Breast epithelium (tissue), 4 donors: ENCODE results near the gene AGAP1. TPM values are rescaled to one million over a fixed set of nuclear protein-coding genes. Genes with fewer than 3 reads are reported as not detected.

Experiments
- DNase-seq, 2 donors: peaks; one replicate each; pipeline ENCODE4 v3.0.0-alpha.2; 2019; ENCODE audit warnings: low spot score in 2 of 2
- H3K27ac ChIP-seq, 2 donors: fragments of 200-600 bp; sonication (generic) in 1 of 2; one replicate each; pipeline ENCODE4 v1.5.1; 2016 to 2019; ENCODE audit warnings: mild to moderate bottlenecking in 1 of 2
- H3K27me3 ChIP-seq, 2 donors: fragments of 200-600 bp; sonication (generic) in 1 of 2; one replicate each; pipeline versions ENCODE4 v1.5.1 to v1.6.0; 2017 to 2019; ENCODE audit warnings: control low read depth in 1 of 2, mild to moderate bottlenecking in 1 of 2
- H3K36me3 ChIP-seq: fragments of 200-600 bp; one replicate; pipeline ENCODE4 v1.5.1; 2019
- H3K4me1 ChIP-seq, 2 donors: fragments of 200-600 bp; sonication (generic); one replicate each; pipeline ENCODE4 v1.5.1; 2016 to 2019; ENCODE audit warnings: control low read depth in 1 of 2
- H3K4me3 ChIP-seq, 3 donors: fragments of 200-600 bp; sonication (generic); 1 replicate in 2 of 3; 2 replicates in 1 of 3; pipeline ENCODE4 v1.5.1; 2016 to 2019; ENCODE audit warnings: mild to moderate bottlenecking in 3 of 3, moderate library complexity in 2 of 3
- H3K9me3 ChIP-seq, 2 donors: fragments of 200-600 bp; sonication (generic) in 1 of 2; one replicate each; pipeline ENCODE4 v1.5.1; 2016 to 2019; ENCODE audit warnings: control low read depth in 1 of 2
- POLR2A ChIP-seq: fragments of 450-650 bp; IDR thresholded peaks from one replicate; pipeline ENCODE4 v1.6.1; 2016; ENCODE audit warnings: antibody characterized with exemption, mild to moderate bottlenecking, moderate library complexity
- POLR2AphosphoS5 ChIP-seq, 3 donors: sonication (generic); formaldehyde crosslinking; IDR thresholded peaks; one replicate each; pipeline ENCODE4 v1.6.1; 2017; ENCODE audit warnings: antibody characterized with exemption in 3 of 3
- intact Hi-C: fragments of 100-400 bp; cut with DNase I; formaldehyde crosslinking; loops from one replicate; pipeline ENCODE4 v1.15.1; 2023; ENCODE audit warnings: low total_unique reads
- total RNA-seq, 3 donors: library from RNA; depleted of rRNA; stranded (reverse); fragments of >200 nt; gene quantifications; one replicate each; pipeline ENCODE4 v1.1.0, GENCODE V29; 2016
- TF ChIP-seq, protein P1 (sequence below), 3 donors: fragments of 450-650 bp; IDR thresholded peaks; one replicate each; pipeline ENCODE4 v1.5.1; 2016 to 2017; ENCODE audit warnings: antibody characterized with exemption in 3 of 3, mild to moderate bottlenecking in 3 of 3, moderate library complexity in 3 of 3

Gene AGAP1
- total RNA-seq, 3 donors from 2014 or later, result 19.7 to 27.1 (median 25.9) TPM

DNA sequence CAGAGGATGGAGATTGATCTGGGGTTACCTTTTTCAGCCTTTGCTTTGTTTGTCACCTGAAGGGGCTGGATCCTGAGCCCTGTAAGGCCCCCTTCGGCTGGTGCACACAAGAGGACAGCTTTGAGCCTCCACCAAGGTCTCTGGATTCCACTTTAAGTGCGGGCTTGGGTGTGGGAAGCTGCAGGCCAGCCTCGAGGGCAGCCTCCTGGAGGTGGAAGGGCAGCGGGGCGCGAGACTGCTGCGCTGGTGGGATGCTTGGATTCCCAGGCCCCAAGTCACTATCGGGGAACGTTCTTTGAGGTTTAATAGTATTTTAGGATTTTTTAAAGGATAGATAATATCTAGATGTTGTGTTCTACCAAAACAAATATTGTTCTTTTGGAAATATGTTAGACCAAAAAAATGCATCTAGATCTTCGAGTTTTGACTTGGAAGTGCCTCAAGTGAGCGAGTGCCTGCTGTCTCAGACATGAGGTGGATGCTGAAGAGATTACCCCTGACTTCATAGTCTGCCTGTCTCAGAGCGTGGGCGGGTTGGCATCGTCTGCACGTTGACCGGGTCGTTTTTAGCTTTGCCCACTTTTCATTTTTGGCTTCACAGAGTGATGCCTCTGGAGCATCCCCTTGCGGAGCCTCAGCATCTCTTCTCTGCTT is 113.8 kb downstream of the AGAP1 start:
- DNase-seq, result no peak
- Histone ChIP-seq H3K4me3 (no peak overlapping the region), H3K9me3 (no peaks in the 10 kb centered on the region), H3K36me3 (no peaks in the 10 kb centered on the region), H3K27ac (no peak overlapping the region), H3K4me1 (no peaks in the 10 kb centered on the region), H3K27me3 (no peaks in the 10 kb centered on the region)
- TF ChIP-seq POLR2A, result no peak
- no peak for TF ChIP-seq POLR2AphosphoS5 (IDR thresholded peaks at IDR 0.05)
- intact Hi-C loops, result no loop called here

- Histone ChIP-seq H3K4me3 (no peak overlapping the region), H3K27ac (no peak overlapping the region), H3K36me3 (no peaks in the 10 kb centered on the region), H3K27me3 (no peaks in the 10 kb centered on the region), H3K9me3 (no peaks in the 10 kb centered on the region), H3K4me1 (no peaks in the 10 kb centered on the region)
- TF ChIP-seq, protein P1, sequence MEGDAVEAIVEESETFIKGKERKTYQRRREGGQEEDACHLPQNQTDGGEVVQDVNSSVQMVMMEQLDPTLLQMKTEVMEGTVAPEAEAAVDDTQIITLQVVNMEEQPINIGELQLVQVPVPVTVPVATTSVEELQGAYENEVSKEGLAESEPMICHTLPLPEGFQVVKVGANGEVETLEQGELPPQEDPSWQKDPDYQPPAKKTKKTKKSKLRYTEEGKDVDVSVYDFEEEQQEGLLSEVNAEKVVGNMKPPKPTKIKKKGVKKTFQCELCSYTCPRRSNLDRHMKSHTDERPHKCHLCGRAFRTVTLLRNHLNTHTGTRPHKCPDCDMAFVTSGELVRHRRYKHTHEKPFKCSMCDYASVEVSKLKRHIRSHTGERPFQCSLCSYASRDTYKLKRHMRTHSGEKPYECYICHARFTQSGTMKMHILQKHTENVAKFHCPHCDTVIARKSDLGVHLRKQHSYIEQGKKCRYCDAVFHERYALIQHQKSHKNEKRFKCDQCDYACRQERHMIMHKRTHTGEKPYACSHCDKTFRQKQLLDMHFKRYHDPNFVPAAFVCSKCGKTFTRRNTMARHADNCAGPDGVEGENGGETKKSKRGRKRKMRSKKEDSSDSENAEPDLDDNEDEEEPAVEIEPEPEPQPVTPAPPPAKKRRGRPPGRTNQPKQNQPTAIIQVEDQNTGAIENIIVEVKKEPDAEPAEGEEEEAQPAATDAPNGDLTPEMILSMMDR (IDR thresholded peaks at IDR 0.05), result no peak
- TF ChIP-seq POLR2AphosphoS5 (IDR thresholded peaks at IDR 0.05) (no peak), POLR2A (no peak)
- intact Hi-C loops, result no loop called here
- DNase-seq, result no peak
Measured at GRCh38 chr2:235608200-235608887, 114.5 kb downstream of the AGAP1 start.

DNA sequence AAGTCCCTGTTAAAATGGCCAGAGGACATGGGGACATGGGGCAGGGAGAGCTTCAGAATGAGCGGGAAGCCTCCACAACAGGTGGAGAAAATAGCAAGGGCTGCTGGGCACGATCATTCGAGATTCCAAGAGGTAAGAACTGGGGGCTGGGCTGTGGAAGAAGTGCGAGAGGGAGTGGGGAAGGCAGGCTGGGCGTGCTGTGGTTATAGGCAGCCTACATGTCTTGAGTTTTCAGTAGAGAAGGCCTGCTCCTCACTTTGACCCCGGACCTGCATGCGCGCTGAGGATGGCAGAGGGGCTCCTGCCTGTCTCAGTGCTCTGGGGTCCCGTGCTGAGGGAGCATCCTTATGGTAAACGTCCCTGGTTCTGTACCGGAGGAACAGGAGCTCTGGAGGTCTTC is 115.5 kb downstream of the AGAP1 start:
- H3K27ac ChIP-seq, result no peak overlapping the region
- intact Hi-C loops, result no loop called here
- no peaks in the 10 kb centered on the region for H3K9me3 ChIP-seq
- no peaks in the 10 kb centered on the region for H3K4me1 ChIP-seq
- no peaks in the 10 kb centered on the region for H3K27me3 ChIP-seq
- DNase-seq, result no peak
- H3K4me3 ChIP-seq, result no peak overlapping the region
- H3K36me3 ChIP-seq, result no peaks in the 10 kb centered on the region
- TF ChIP-seq POLR2AphosphoS5 (IDR thresholded peaks at IDR 0.05) (no peak), POLR2A (no peak)
- TF ChIP-seq, protein P1 (IDR thresholded peaks at IDR 0.05), result no peak

DNA sequence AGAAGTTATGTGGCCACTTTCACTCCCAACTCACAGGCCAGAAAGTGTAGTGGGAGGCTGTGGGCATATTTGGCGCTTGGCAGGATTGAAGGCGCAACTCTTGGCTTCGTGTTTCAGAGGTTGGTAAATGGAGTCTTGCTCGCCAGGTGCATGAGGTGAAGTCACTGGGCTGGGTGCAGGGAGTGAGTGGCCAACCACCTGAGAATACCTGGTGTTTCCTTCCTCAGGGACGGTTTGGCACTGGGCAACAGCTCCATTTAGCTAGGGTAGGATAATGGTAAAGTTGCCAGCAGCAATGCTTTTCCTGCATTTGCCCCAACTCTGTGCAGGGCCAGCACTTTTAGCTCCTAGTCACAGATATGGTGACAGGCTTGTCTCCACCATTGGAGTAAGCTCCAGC is 115.9 kb downstream of the AGAP1 start:
- intact Hi-C loops, result no loop called here
- H3K4me1 ChIP-seq, result no peaks in the 10 kb centered on the region
- no peak overlapping the region for H3K27ac ChIP-seq

GRCh38 chr2:235610696-235611257 is 116.9 kb downstream of the AGAP1 start:
- Histone ChIP-seq H3K36me3 (no peaks in the 10 kb centered on the region), H3K4me3 (no peak overlapping the region), H3K27ac (no peak overlapping the region), H3K9me3 (no peaks in the 10 kb centered on the region), H3K4me1 (no peaks in the 10 kb centered on the region), H3K27me3 (no peaks in the 10 kb centered on the region)
- DNase-seq, result no peak
- intact Hi-C loops, result no loop called here
- TF ChIP-seq POLR2A (no peak), POLR2AphosphoS5 (IDR thresholded peaks at IDR 0.05) (no peak)
- TF ChIP-seq, protein P1 (IDR thresholded peaks at IDR 0.05), result no peak

More for the DNA sequence above, 115.9 kb downstream of the AGAP1 start:
- H3K36me3 ChIP-seq, result no peaks in the 10 kb centered on the region
- H3K27me3 ChIP-seq, result no peaks in the 10 kb centered on the region
- H3K4me3 ChIP-seq, result no peak overlapping the region
- DNase-seq, result no peak
- TF ChIP-seq, protein P1 (IDR thresholded peaks at IDR 0.05), result no peak
- no peak for TF ChIP-seq POLR2AphosphoS5 (IDR thresholded peaks at IDR 0.05)
- TF ChIP-seq POLR2A, result no peak
- no peaks in the 10 kb centered on the region for H3K9me3 ChIP-seq
